Uterus (tissue), 2 donors: ENCODE measurements around the gene CARS1.

ENCODE experiments used
- POLR2A ChIP-seq, 2 donors: fragments of 450-650 bp; IDR thresholded peaks; one replicate each; pipeline ENCODE4 v1.6.1; 2016; ENCODE audit warnings: antibody characterized with exemption in 2 of 2, mild to moderate bottlenecking in 1 of 2, moderate library complexity in 1 of 2
- TF ChIP-seq, protein P1 (sequence below), 4 experiments: fragments of 200-600 bp in 2 of 4; fragments of 450-650 bp in 2 of 4; sonication (generic) in 2 of 4; IDR thresholded peaks; one replicate each; pipeline ENCODE4 v1.5.1; 2016 to 2019; ENCODE audit warnings: antibody characterized with exemption in 4 of 4, mild to moderate bottlenecking in 2 of 4, moderate library complexity in 1 of 4

DNA sequence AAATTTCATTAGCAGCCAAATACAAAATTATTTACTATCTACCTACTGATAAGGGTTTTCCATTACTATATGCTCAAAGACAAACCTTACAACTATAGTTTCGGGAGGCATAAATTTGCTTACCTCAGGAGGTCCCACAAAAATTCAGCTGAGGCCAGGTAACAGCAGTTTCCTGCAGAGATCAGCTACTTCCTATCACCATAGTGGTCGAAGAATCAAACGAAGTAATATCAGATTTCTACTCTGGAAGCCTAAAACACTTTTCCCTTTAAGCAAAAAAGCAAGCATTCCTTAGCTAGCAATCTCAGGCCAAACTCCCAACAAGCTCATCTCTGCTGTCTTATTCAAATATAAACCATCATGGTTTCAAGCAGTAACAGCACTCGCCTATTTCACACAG is 68.2 kb downstream of the CARS1 start:
- TF ChIP-seq, protein P1, sequence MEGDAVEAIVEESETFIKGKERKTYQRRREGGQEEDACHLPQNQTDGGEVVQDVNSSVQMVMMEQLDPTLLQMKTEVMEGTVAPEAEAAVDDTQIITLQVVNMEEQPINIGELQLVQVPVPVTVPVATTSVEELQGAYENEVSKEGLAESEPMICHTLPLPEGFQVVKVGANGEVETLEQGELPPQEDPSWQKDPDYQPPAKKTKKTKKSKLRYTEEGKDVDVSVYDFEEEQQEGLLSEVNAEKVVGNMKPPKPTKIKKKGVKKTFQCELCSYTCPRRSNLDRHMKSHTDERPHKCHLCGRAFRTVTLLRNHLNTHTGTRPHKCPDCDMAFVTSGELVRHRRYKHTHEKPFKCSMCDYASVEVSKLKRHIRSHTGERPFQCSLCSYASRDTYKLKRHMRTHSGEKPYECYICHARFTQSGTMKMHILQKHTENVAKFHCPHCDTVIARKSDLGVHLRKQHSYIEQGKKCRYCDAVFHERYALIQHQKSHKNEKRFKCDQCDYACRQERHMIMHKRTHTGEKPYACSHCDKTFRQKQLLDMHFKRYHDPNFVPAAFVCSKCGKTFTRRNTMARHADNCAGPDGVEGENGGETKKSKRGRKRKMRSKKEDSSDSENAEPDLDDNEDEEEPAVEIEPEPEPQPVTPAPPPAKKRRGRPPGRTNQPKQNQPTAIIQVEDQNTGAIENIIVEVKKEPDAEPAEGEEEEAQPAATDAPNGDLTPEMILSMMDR (IDR thresholded peaks at IDR 0.05), result no peak
- no peak for TF ChIP-seq POLR2A (IDR thresholded peaks at IDR 0.05)
